Measurements from ENCODE around the gene FOXP4. TPM values are rescaled to one million over a fixed set of nuclear protein-coding genes. Genes with fewer than 3 reads are reported as not detected.

Gene FOXP4
- total and polyA plus RNA-seq, 4 donors = 2.5 to 16.0 (median 4.3) TPM

GRCh38 chr6:41630946-41631345, 84.8 kb downstream of the FOXP4 start:
- 78% methylated on average over 8 of the region's 8 CpGs for WGBS
- no peaks in the 10 kb centered on the region for H3K36me3 ChIP-seq (ENCODE audit: control insufficient read depth in 4 of 4, insufficient read depth in 3 of 4, low read depth in 1 of 4, low read length in 3 of 4)
- no peaks in the 10 kb centered on the region for H3K4me1 ChIP-seq (ENCODE audit: control insufficient read depth in 4 of 4, insufficient read depth in 4 of 4, low read length in 3 of 4)
- DNase-seq (ENCODE audit: low spot score) = no peak
- no peak overlapping the region for H3K4me3 ChIP-seq (ENCODE audit: low read depth in 1 of 3, low read length in 3 of 3)
- H3K27ac ChIP-seq (ENCODE audit: low read depth in 1 of 2, low read length in 2 of 2) = no peak overlapping the region
- H3K9me3 ChIP-seq (ENCODE audit: control insufficient read depth in 4 of 4, low read length in 3 of 4) = no peaks in the 10 kb centered on the region
- no peak overlapping the region for H3K9ac ChIP-seq (ENCODE audit: low read depth in 1 of 2, low read length in 2 of 2)
- H3K27me3 ChIP-seq (ENCODE audit: control insufficient read depth in 4 of 4, insufficient read depth in 4 of 4, low read length in 3 of 4) = peaks cover 0 to 4% (median 0%) of the 10 kb centered on the region in 4 donors
- TF ChIP-seq HNF4A (conservative IDR thresholded peaks at IDR 0.05) = no peak
- no peak for TF ChIP-seq YY1 (IDR thresholded peaks at IDR 0.05)
- no peak for TF ChIP-seq SP1 (IDR thresholded peaks at IDR 0.05)
- TF ChIP-seq FOXA2 (IDR thresholded peaks at IDR 0.05) = no peak
- no peak for TF ChIP-seq EGR1 (IDR thresholded peaks at IDR 0.05; ENCODE audit: low read depth in 2 of 2)
- TF ChIP-seq TAF1 (conservative IDR thresholded peaks at IDR 0.05) = no peak
- TF ChIP-seq GABPA (IDR thresholded peaks at IDR 0.05 in 1 of 2, conservative IDR thresholded peaks at IDR 0.05 in 1 of 2) = no peak
- no peak for TF ChIP-seq HNF4G (IDR thresholded peaks at IDR 0.05)
- TF ChIP-seq CTCF (IDR thresholded peaks at IDR 0.05; ENCODE audit: low read depth, low read length, missing input control) = no peak
- TF ChIP-seq REST (IDR thresholded peaks at IDR 0.05) = no peak
- TF ChIP-seq RXRA (IDR thresholded peaks at IDR 0.05) = no peak
- no peak for TF ChIP-seq ATF3 (IDR thresholded peaks at IDR 0.05)

GRCh38 chr6:41633056-41633634, 87.0 kb downstream of the FOXP4 start:
- H3K9me3 ChIP-seq (ENCODE audit: control insufficient read depth in 4 of 4, low read length in 3 of 4) = no peaks in the 10 kb centered on the region
- H3K27me3 ChIP-seq (ENCODE audit: control insufficient read depth in 4 of 4, insufficient read depth in 4 of 4, low read length in 3 of 4) = peaks cover 0 to 13% (median 3%) of the 10 kb centered on the region in 4 donors
- H3K36me3 ChIP-seq (ENCODE audit: control insufficient read depth in 4 of 4, insufficient read depth in 3 of 4, low read depth in 1 of 4, low read length in 3 of 4) = no peaks in the 10 kb centered on the region
- no peak overlapping the region for H3K9ac ChIP-seq (ENCODE audit: low read depth in 1 of 2, low read length in 2 of 2)
- 68% methylated on average over 2 of the region's 2 CpGs for WGBS
- no peak overlapping the region for H3K27ac ChIP-seq (ENCODE audit: low read depth in 1 of 2, low read length in 2 of 2)
- peaks cover 0 to 12% (median 7%) of the 10 kb centered on the region in 4 donors for H3K4me1 ChIP-seq (ENCODE audit: control insufficient read depth in 4 of 4, insufficient read depth in 4 of 4, low read length in 3 of 4)
- no peak overlapping the region for H3K4me3 ChIP-seq (ENCODE audit: low read depth in 1 of 3, low read length in 3 of 3)
- no peak for DNase-seq (ENCODE audit: low spot score)
- TF ChIP-seq MAX (IDR thresholded peaks at IDR 0.05) = no peak
- TF ChIP-seq RXRA (IDR thresholded peaks at IDR 0.05) = no peak
- TF ChIP-seq TAF1 (conservative IDR thresholded peaks at IDR 0.05) = no peak
- no peak for TF ChIP-seq CTCF (IDR thresholded peaks at IDR 0.05; ENCODE audit: low read depth, low read length, missing input control)
- no peak for TF ChIP-seq HNF4G (IDR thresholded peaks at IDR 0.05)
- TF ChIP-seq RAD21 (IDR thresholded peaks at IDR 0.05) = no peak
- TF ChIP-seq FOXA1 (IDR thresholded peaks at IDR 0.05) = no peak
- no peak for TF ChIP-seq JUND (IDR thresholded peaks at IDR 0.05)
- TF ChIP-seq REST (IDR thresholded peaks at IDR 0.05) = no peak
- no peak for TF ChIP-seq ZBTB33 (IDR thresholded peaks at IDR 0.05)
- no peak for TF ChIP-seq GABPA (IDR thresholded peaks at IDR 0.05 in 1 of 2, conservative IDR thresholded peaks at IDR 0.05 in 1 of 2)
- no peak for TF ChIP-seq NR2F2 (IDR thresholded peaks at IDR 0.05)
- no peak for TF ChIP-seq EGR1 (IDR thresholded peaks at IDR 0.05; ENCODE audit: low read depth in 2 of 2)
- TF ChIP-seq HNF4A (conservative IDR thresholded peaks at IDR 0.05) = no peak

Measured in liver (tissue), 9 donors.